Spleen (tissue), 11 donors: ENCODE results near the gene UNC45B. TPM values are rescaled to one million over a fixed set of nuclear protein-coding genes. Genes with fewer than 3 reads are reported as not detected.
"Not testable (repeated sequence)": the region's sequence is repeated elsewhere in the genome, so short reads cannot be mapped to it uniquely, and the experiment has no call there.

ENCODE experiments used
- DNase-seq: peaks from one replicate; pipeline ENCODE4 v3.0.0-alpha.2; 2020
- H3K27ac ChIP-seq, 8 donors: fragments of 200-600 bp; sonication (generic) in 7 of 8; 1 replicate in 4 of 8; 2 replicates in 4 of 8; pipeline versions ENCODE4 v1.5.0 to v1.8.0; 2016 to 2021; ENCODE audit warnings: inconsistent platforms in 4 of 8, mild to moderate bottlenecking in 4 of 8, moderate library complexity in 1 of 8
- H3K27me3 ChIP-seq, 7 donors: fragments of 200-600 bp; sonication (generic) in 6 of 7; replicated peaks in 1 of 7; 1 replicate in 4 of 7; 2 replicates in 3 of 7; pipeline versions ENCODE4 v1.5.0 to v1.8.0; 2016 to 2021; ENCODE audit warnings: inconsistent platforms in 3 of 7, mild to moderate bottlenecking in 1 of 7
- H3K36me3 ChIP-seq, 6 donors: fragments of 200-600 bp; sonication (generic) in 5 of 6; 1 replicate in 4 of 6; 2 replicates in 2 of 6; pipeline versions ENCODE4 v1.5.0 to v1.8.0; 2016 to 2021; ENCODE audit warnings: inconsistent platforms in 2 of 6
- H3K4me1 ChIP-seq, 6 donors: fragments of 200-600 bp; sonication (generic) in 5 of 6; 1 replicate in 3 of 6; 2 replicates in 3 of 6; pipeline versions ENCODE4 v1.5.0 to v1.8.0; 2016 to 2021; ENCODE audit warnings: inconsistent platforms in 3 of 6
- H3K4me3 ChIP-seq, 8 donors: fragments of 200-600 bp; sonication (generic) in 7 of 8; 1 replicate in 4 of 8; 2 replicates in 4 of 8; pipeline versions ENCODE4 v1.5.0 to v1.8.0; 2016 to 2021; ENCODE audit warnings: inconsistent platforms in 4 of 8, mild to moderate bottlenecking in 4 of 8, moderate library complexity in 2 of 8
- H3K9me3 ChIP-seq, 8 donors: fragments of 200-600 bp; sonication (generic) in 7 of 8; 1 replicate in 4 of 8; 2 replicates in 4 of 8; pipeline versions ENCODE4 v1.5.0 to v1.8.0; 2016 to 2021; ENCODE audit warnings: inconsistent platforms in 4 of 8
- CTCF ChIP-seq, 11 experiments: fragments of 200-600 bp in 7 of 11; fragments of 450-650 bp in 4 of 11; sonication (generic) in 4 of 11; IDR thresholded peaks in 8 of 11; conservative IDR thresholded peaks in 3 of 11; 1 replicate in 7 of 11; 2 replicates in 4 of 11; pipeline versions ENCODE4 v1.4.0 to v1.8.0; 2016 to 2021; ENCODE audit warnings: antibody characterized with exemption in 11 of 11, inconsistent platforms in 4 of 11, mild to moderate bottlenecking in 1 of 11
- POLR2A ChIP-seq, 3 donors: fragments of 450-650 bp; IDR thresholded peaks; one replicate each; pipeline ENCODE4 v1.5.1; 2017; ENCODE audit warnings: antibody characterized with exemption in 3 of 3, mild to moderate bottlenecking in 1 of 3
- POLR2AphosphoS5 ChIP-seq, 3 donors: sonication (generic); formaldehyde crosslinking; IDR thresholded peaks; one replicate each; pipeline ENCODE4 v1.5.1; 2017; ENCODE audit warnings: antibody characterized with exemption in 3 of 3
- WGBS, 5 donors: extraction: QIAGEN DNeasy Blood & Tissue Kit in 3 of 5; methylation state at CpG; one replicate each; pipeline versions ENCODE4 v1.1.5 to v1.1.7; 2013 to 2018; 5-methylcytosine and 5-hydroxymethylcytosine counted together
- intact Hi-C: fragments of 100-400 bp; cut with DNase I; formaldehyde crosslinking; loops from one replicate; pipeline ENCODE4 v1.15.0; 2023; ENCODE audit warnings: low total_unique reads
- polyA plus RNA-seq, 3 donors: library from polyadenylated mRNA; stranded (reverse); fragments of 200-250 nt; gene quantifications; one replicate each; pipeline ENCODE4 v1.2.1, GENCODE V29; 2013
- total RNA-seq, 7 donors: library from RNA; depleted of rRNA in 3 of 7; stranded (reverse); fragments of >200 nt in 3 of 7; fragmentation: NEBNext Ultra II Directional in 4 of 7; extraction: Animal tissue kit (Norgen Biotek cat#: 25700) in 4 of 7; gene quantifications; one replicate each; pipeline versions ENCODE4 v1.1.0 to v1.2.1, GENCODE V29; 2016 to 2021
- donor health status: healthy with polysubstance abuse.
- donor health status: DM: no; HTN: no; CAD: no; lungs with moderate emphysema.
- donor health status: DM: no; HTN: no; CAD: no.
- donor health status: Bipolar disorder and iron deficiency.
- donor health status: healthy.
- donor health status: DM: no; HTN: no; CAD: no.
- donor health status: DM: yes; HTN: yes; CAD: no.

UNC45B gene
- total and polyA plus RNA-seq, 10 donors: 0.08 to 3.9 (median 1.8) TPM

DNA sequence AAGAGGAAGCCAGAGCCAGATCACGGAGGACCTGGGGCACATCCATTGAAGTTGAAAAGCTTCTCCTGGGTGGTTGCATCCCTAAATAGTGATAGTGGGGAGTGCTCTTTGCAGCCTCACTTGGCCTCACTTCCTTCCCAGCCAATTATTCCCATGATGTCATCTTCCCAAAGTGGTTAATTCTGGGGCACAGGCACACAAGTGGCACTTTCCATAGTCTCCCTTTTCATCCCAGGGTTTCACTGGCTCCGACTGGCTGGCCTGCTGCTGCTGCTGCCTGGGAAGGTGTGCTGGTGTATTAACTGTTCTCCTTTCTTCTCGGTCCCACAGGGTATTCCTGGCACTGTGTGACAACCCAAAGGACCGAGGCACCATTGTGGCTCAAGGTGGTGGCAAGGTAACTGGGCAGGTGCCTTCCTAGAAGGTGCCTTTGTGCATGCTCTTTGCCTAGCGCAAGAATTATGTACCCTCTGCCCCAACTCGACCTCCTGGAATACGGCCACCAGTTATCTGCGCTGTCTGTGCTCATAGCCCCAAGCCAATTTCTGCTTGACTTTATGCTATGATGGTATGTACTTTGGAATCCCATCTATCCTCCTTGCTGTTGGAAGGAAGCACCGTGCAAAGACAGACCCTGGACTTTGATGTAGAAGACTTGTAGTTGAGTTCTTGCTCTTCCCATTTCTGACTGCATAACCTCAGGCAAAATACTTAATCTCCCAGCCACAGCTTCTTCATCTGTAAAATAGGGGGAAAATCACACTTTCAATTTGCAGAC, 28.2 kb downstream of the UNC45B start:
- 85 to 93% (median 90%) methylated on average over 9 of the region's 9 CpGs for WGBS, 5 donors
- intact Hi-C loops: loop anchor here (10.0 kb wide), 1 partner anchor 69 kb away; the partner anchor contains the start of gene SLFN5
- Histone ChIP-seq H3K36me3 (no peaks in the 10 kb centered on the region), H3K9me3 (peaks cover 0 to 2% (median 0%) of the 10 kb centered on the region in 8 donors), H3K27me3 (no peaks in the 10 kb centered on the region), H3K4me3 (no peak overlapping the region), H3K4me1 (peaks cover 0 to 31% (median 12%) of the 10 kb centered on the region in 6 donors), H3K27ac (no peak overlapping the region)
- TF ChIP-seq POLR2A (IDR thresholded peaks at IDR 0.05) (no peak), CTCF (IDR thresholded peaks at IDR 0.05 in 8 of 11, conservative IDR thresholded peaks at IDR 0.05 in 3 of 11) (no peak), POLR2AphosphoS5 (IDR thresholded peaks at IDR 0.05) (no peak)
- no peak for DNase-seq

DNA sequence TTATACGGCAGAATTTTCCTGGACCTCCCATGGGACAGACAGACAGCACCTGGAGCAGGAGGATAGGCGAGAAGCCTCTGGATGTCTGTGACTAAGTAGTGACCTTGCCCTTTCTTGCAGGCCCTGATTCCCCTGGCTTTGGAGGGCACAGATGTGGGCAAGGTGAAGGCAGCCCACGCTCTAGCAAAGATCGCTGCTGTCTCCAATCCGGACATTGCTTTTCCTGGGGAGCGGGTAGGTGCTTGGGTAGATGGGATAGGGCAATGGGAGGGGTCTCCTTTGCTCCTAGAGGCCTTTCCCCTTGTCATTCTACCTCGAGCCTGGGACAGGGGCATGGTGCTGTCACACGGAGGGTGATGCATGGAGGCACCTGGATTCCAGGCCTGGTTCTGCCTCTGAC, 29.3 kb downstream of the UNC45B start:
- 79 to 91% (median 83%) methylated on average over 7 to 8 of the region's 8 CpGs for whole genome bisulfite sequencing, 5 donors
- Histone ChIP-seq H3K27me3 (no peaks in the 10 kb centered on the region), H3K4me1 (peaks cover 0 to 22% (median 5%) of the 10 kb centered on the region in 6 donors), H3K9me3 (peaks cover 0 to 2% (median 0%) of the 10 kb centered on the region in 8 donors), H3K4me3 (no peak overlapping the region), H3K36me3 (no peaks in the 10 kb centered on the region), H3K27ac (peak overlapping the region in 4 of 8 donors; percentile 54 to 75 (median 72))
- intact Hi-C loops: loop anchor here (10.0 kb wide), 1 partner anchor 68 kb away; the partner anchor contains the start of gene SLFN5
- TF ChIP-seq POLR2A (IDR thresholded peaks at IDR 0.05) (no peak), CTCF (IDR thresholded peaks at IDR 0.05 in 8 of 11, conservative IDR thresholded peaks at IDR 0.05 in 3 of 11) (no peak), POLR2AphosphoS5 (IDR thresholded peaks at IDR 0.05) (no peak)
- no peak for DNase-seq

GRCh38 chr17:35179379-35179778, 31.8 kb downstream of the UNC45B start:
- not testable (repeated sequence) for H3K36me3 ChIP-seq, H3K9me3 ChIP-seq, H3K4me3 ChIP-seq, H3K27ac ChIP-seq, DNase-seq, H3K27me3 ChIP-seq
- intact Hi-C loops: loop anchor here (10.0 kb wide), 1 partner anchor 65 kb away; the partner anchor contains the start of gene SLFN5
- peaks cover 0 to 12% (median 0%) of the 10 kb centered on the region in 6 donors for H3K4me1 ChIP-seq
- WGBS, 5 donors: 92 to 99% (median 96%) methylated on average over 5 of the region's 5 CpGs

- Histone ChIP-seq H3K27me3 (no peaks in the 10 kb centered on the region), H3K27ac (no peak overlapping the region), H3K9me3 (peaks cover 0 to 2% (median 0%) of the 10 kb centered on the region in 8 donors), H3K4me1 (peaks cover 0 to 6% (median 0%) of the 10 kb centered on the region in 6 donors), H3K4me3 (no peak overlapping the region), H3K36me3 (no peaks in the 10 kb centered on the region)
- no peak for DNase-seq
- intact Hi-C loops: no loop called here
- no peak for TF ChIP-seq CTCF (IDR thresholded peaks at IDR 0.05 in 8 of 11, conservative IDR thresholded peaks at IDR 0.05 in 3 of 11)
- TF ChIP-seq POLR2AphosphoS5 (IDR thresholded peaks at IDR 0.05): no peak
- no peak for TF ChIP-seq POLR2A (IDR thresholded peaks at IDR 0.05)
- WGBS, 5 donors: 60 to 86% (median 82%) methylated on average over 6 of the region's 6 CpGs
These were observed 35.7 kb downstream of the UNC45B start for GRCh38 chr17:35183332-35183731.
